Heart right ventricle (tissue), 16 donors: ENCODE results near the gene STYX. TPM values are rescaled to one million over a fixed set of nuclear protein-coding genes. Genes with fewer than 3 reads are reported as not detected.

ENCODE experiments used
- ATAC-seq, 8 donors: fragments of 200-7000 bp; cut with Tn5 transposase; one replicate each; pipeline ENCODE4 v1.9.1; 2020; ENCODE audit warnings: mild to moderate bottlenecking in 8 of 8, moderate library complexity in 8 of 8, moderate number of reproducible peaks in 1 of 8
- DNase-seq, 2 donors: peaks; one replicate each; pipeline ENCODE4 v3.0.0-alpha.2; 2020
- H3K27ac ChIP-seq, 10 donors: fragments of 200-600 bp; sonication (generic) in 2 of 10; one replicate each; pipeline versions ENCODE4 v1.5.0 to v1.8.0; 2020 to 2022; ENCODE audit warnings: mild to moderate bottlenecking in 3 of 10
- H3K27me3 ChIP-seq, 7 donors: fragments of 200-600 bp; one replicate each; pipeline ENCODE4 v1.8.0; 2021 to 2022; ENCODE audit warnings: mild to moderate bottlenecking in 2 of 7
- H3K36me3 ChIP-seq, 9 donors: fragments of 200-600 bp; sonication (generic) in 1 of 9; one replicate each; pipeline versions ENCODE4 v1.5.0 to v1.8.0; 2020 to 2022; ENCODE audit warnings: mild to moderate bottlenecking in 2 of 9
- H3K4me1 ChIP-seq, 9 donors: fragments of 200-600 bp; sonication (generic) in 1 of 9; one replicate each; pipeline versions ENCODE4 v1.5.0 to v1.8.0; 2020 to 2022; ENCODE audit warnings: mild to moderate bottlenecking in 4 of 9
- H3K4me3 ChIP-seq, 10 donors: fragments of 200-600 bp; sonication (generic) in 2 of 10; one replicate each; pipeline versions ENCODE4 v1.5.0 to v1.8.0; 2020 to 2022; ENCODE audit warnings: mild to moderate bottlenecking in 7 of 10, moderate library complexity in 2 of 10
- H3K9me3 ChIP-seq, 11 donors: fragments of 200-600 bp in 10 of 11; sonication (generic) in 2 of 11; one replicate each; pipeline versions ENCODE4 v1.5.0 to v1.8.0; 2013 to 2022; ENCODE audit warnings: mild to moderate bottlenecking in 2 of 11, control low read depth in 1 of 11, moderate library complexity in 1 of 11
- CTCF ChIP-seq, 9 donors: fragments of 200-600 bp; sonication (generic) in 2 of 9; IDR thresholded peaks; one replicate each; pipeline versions ENCODE4 v1.5.0 to v1.8.0; 2021 to 2022; ENCODE audit warnings: antibody characterized with exemption in 9 of 9, mild to moderate bottlenecking in 5 of 9, moderate library complexity in 1 of 9
- WGBS, 2 donors: extraction: QIAGEN DNeasy Blood & Tissue Kit; methylation state at CpG; one replicate each; pipeline ENCODE4 v1.1.7; 2013; ENCODE audit warnings: inconsistent platforms in 1 of 2; 5-methylcytosine and 5-hydroxymethylcytosine counted together
- intact Hi-C, 10 donors: fragments of 100-400 bp; cut with DNase I; formaldehyde crosslinking; loops; one replicate each; pipeline versions ENCODE4 v1.11.1 to v1.14.2; 2022
- polyA plus RNA-seq, 2 donors: library from polyadenylated mRNA; stranded (reverse); fragments of 200-250 nt; gene quantifications; one replicate each; pipeline ENCODE4 v1.2.3, GENCODE V29; 2013
- total RNA-seq, 10 donors: library from RNA; stranded (reverse); fragmentation: NEBNext Ultra II Directional in 3 of 10; extraction: Animal tissue kit (Norgen Biotek cat#: 25700) in 3 of 10; gene quantifications; one replicate each; pipeline versions ENCODE4 v1.2.1 to v1.2.4, GENCODE V29; 2021 to 2023
- donor health status: Arrhythmogenic right ventricular cardiomyopathy.
- donor health status: ischemic (EF 13 %, LVEDD 7.1; RV severe dilation, severe dysfunction).
- donor health status: healthy with polysubstance abuse.
- donor health status: DM: no; HTN: yes; CAD: no.
- donor health status: DM: no; HTN: no; CAD: no.
- donor health status: ischemic (EF 25% LVEDD 6.9; RV normal size, moderate dysfunction).
- donor health status: ischemic (EF 25% LVEDD 5.7; RV mildly dilated, moderate dysfunction).
- donor health status: healthy.
- donor health status: DM: yes; HTN: yes; CAD: no.
- donor health status: Ischemic cardiomyopathy.
- donor health status: ischemic (EF 35%, LVEDD 5.7; RV mildly dilated, moderate dysfunction).
- donor health status: nonischemic (EF 11% LVEDD 7.7; RV severe dilation, severe dysfunction).
- donor health status: DM: yes; HTN: yes; CAD: no.
- donor health status: PGD.
- donor health status: ischemic (EF 29% LVEDD 5.4; RV normal size, mild dysfunction).
- donor health status: nonischemic (EF 23%, LVEDD 6.1; RV moderate dilation, normal function).

Gene STYX
- total and polyA plus RNA-seq, 12 donors = 3.4 to 15.8 (median 13.7) TPM

DNA sequence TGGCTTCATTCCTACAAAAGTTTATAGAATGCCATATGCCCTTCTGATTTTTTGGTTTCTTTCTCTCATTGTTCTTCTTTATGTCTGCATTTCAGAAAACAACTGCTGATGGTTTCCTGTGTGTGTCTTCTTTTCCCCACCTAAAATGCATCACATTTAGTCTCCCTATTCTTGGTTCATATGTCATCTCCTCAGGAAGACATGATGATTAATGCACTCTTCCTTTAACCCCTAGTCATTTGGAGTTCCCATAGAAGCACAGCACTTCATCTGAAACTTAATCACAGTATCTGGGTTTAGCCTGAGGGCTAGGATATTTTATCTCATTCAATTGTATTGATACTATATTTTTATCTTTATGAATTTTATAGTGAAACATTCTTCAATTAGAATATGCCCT lies 39.9 kb downstream of the STYX start:
- intact Hi-C loops = no loop called here
- TF ChIP-seq CTCF (IDR thresholded peaks at IDR 0.05) = no peak
- Histone ChIP-seq H3K4me1 (peaks cover 0 to 11% (median 0%) of the 10 kb centered on the region in 9 donors), H3K27ac (peak overlapping the region in 1 of 10 donors; percentile 37), H3K36me3 (peaks cover 0 to 93% (median 22%) of the 10 kb centered on the region in 9 donors), H3K4me3 (no peak overlapping the region), H3K9me3 (no peaks in the 10 kb centered on the region), H3K27me3 (no peaks in the 10 kb centered on the region)
- DNase-seq (no peak), ATAC-seq (no peak)

- Histone ChIP-seq H3K27ac (no peak overlapping the region), H3K4me3 (no peak overlapping the region), H3K36me3 (peaks cover 0 to 100% (median 11%) of the 10 kb centered on the region in 9 donors), H3K9me3 (no peaks in the 10 kb centered on the region), H3K4me1 (no peaks in the 10 kb centered on the region), H3K27me3 (no peaks in the 10 kb centered on the region)
- no peak for TF ChIP-seq CTCF (IDR thresholded peaks at IDR 0.05)
- ATAC-seq (no peak), DNase-seq (no peak)
- intact Hi-C loops = no loop called here
- WGBS, 2 donors = 76 to 80% methylated on average over 7 of the region's 7 CpGs
Observed at GRCh38 chr14:52776816-52777215, 46.9 kb downstream of the STYX start.

- Histone ChIP-seq H3K27me3 (no peaks in the 10 kb centered on the region), H3K4me1 (peaks cover 0 to 5% (median 0%) of the 10 kb centered on the region in 9 donors), H3K36me3 (peaks cover 0 to 99% (median 11%) of the 10 kb centered on the region in 9 donors), H3K27ac (no peak overlapping the region), H3K9me3 (no peaks in the 10 kb centered on the region), H3K4me3 (no peak overlapping the region)
- no peak for ATAC-seq
- intact Hi-C loops = no loop called here
- DNase-seq = no peak
- no peak for TF ChIP-seq CTCF (IDR thresholded peaks at IDR 0.05)
- WGBS, 2 donors = 92% methylated on average over 7 of the region's 7 CpGs
Observed at GRCh38 chr14:52778702-52779101, 48.7 kb downstream of the STYX start.

DNA sequence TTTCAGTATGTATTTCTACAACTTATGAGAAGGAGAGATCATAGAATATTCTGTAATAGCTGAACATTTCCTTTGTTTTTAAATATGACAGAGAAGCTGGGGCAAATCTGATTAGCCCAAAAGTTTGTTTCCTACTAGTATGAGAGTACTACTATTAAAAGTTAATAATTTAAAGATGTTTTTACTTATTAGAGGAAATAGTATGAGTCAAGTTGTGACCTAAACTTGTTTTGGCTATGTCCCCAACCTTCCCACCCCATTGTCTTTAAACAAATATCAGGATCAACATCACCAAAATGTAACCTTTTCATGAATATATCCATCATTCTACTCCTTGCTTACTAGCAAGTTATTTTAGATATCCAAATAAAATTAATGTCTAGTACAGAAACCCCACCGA lies 50.9 kb downstream of the STYX start:
- ATAC-seq (no peak), DNase-seq (no peak)
- no peak overlapping the region for H3K27ac ChIP-seq
- H3K27me3 ChIP-seq = no peaks in the 10 kb centered on the region
- peaks cover 0 to 8% (median 0%) of the 10 kb centered on the region in 9 donors for H3K4me1 ChIP-seq
- no peak overlapping the region for H3K4me3 ChIP-seq
- TF ChIP-seq CTCF (IDR thresholded peaks at IDR 0.05) = no peak
- H3K36me3 ChIP-seq = peaks cover 0 to 84% (median 11%) of the 10 kb centered on the region in 9 donors
- no peaks in the 10 kb centered on the region for H3K9me3 ChIP-seq
- intact Hi-C loops = loop anchor here in 2 of 10 donors (10.0 kb wide), 1 partner anchor 46 kb away; the partner anchor contains the start of gene STYX (in 2 of the 2)
- WGBS, 2 donors = 93 to 96% methylated on average over 1 of the region's 1 CpG
